Peyer's patch (tissue), 4 donors: ENCODE data around the gene INPP5A. TPM values are rescaled to one million over a fixed set of nuclear protein-coding genes. Genes with fewer than 3 reads are reported as not detected.
"Not testable (repeated sequence)": the region's sequence is repeated elsewhere in the genome, so short reads cannot be mapped to it uniquely, and the experiment has no call there.

Source experiments
- DNase-seq, 3 donors: peaks; one replicate each; pipeline ENCODE4 v3.0.0-alpha.2; 2017 to 2019
- H3K27ac ChIP-seq, 4 donors: fragments of 200-600 bp; sonication (generic); one replicate each; pipeline ENCODE4 v1.5.1; 2016 to 2019
- H3K27me3 ChIP-seq, 2 donors: fragments of 200-600 bp; sonication (generic); one replicate each; pipeline ENCODE4 v1.5.1; 2019
- H3K36me3 ChIP-seq, 3 donors: fragments of 200-600 bp; sonication (generic); one replicate each; pipeline ENCODE4 v1.5.1; 2016 to 2019
- H3K4me1 ChIP-seq, 4 donors: fragments of 200-600 bp; sonication (generic); one replicate each; pipeline ENCODE4 v1.5.1; 2016 to 2019
- H3K4me3 ChIP-seq, 4 donors: fragments of 200-600 bp; sonication (generic); 1 replicate in 3 of 4; 2 replicates in 1 of 4; pipeline ENCODE4 v1.5.1; 2016 to 2019; ENCODE audit warnings: mild to moderate bottlenecking in 1 of 4
- H3K9me3 ChIP-seq, 4 donors: fragments of 200-600 bp; sonication (generic); one replicate each; pipeline ENCODE4 v1.5.1; 2016 to 2019; ENCODE audit warnings: mild to moderate bottlenecking in 1 of 4
- CTCF ChIP-seq, 6 experiments: fragments of 450-650 bp in 4 of 6; fragments of 200-600 bp in 2 of 6; sonication (generic) in 1 of 6; IDR thresholded peaks; one replicate each; pipeline ENCODE4 v1.5.1; 2017 to 2019; ENCODE audit warnings: antibody characterized with exemption in 6 of 6, mild to moderate bottlenecking in 3 of 6, moderate library complexity in 1 of 6
- POLR2A ChIP-seq, 2 donors: fragments of 450-650 bp; IDR thresholded peaks; one replicate each; pipeline ENCODE4 v1.5.1; 2017; ENCODE audit warnings: antibody characterized with exemption in 2 of 2, mild to moderate bottlenecking in 2 of 2, moderate library complexity in 2 of 2
- total RNA-seq, 4 donors: library from RNA; depleted of rRNA; stranded (reverse); fragments of >200 nt; gene quantifications; one replicate each; pipeline ENCODE4 v1.1.0, GENCODE V29; 2016

Gene INPP5A
- total RNA-seq, result 10 to 100 TPM; 33.8 to 76.4 (median 38.1) TPM

- TF ChIP-seq POLR2A (IDR thresholded peaks at IDR 0.05), result peak; percentile 36 to 40
- no peak for TF ChIP-seq CTCF (IDR thresholded peaks at IDR 0.05)
- peaks cover 5 to 52% (median 15%) of the 10 kb centered on the region in 4 donors for H3K4me1 ChIP-seq
- H3K27ac ChIP-seq, result peak within 1 kb of the TSS; percentile 85 to 95 (median 92)
- peak within 1 kb of the TSS; percentile 78 to 90 (median 83) for H3K4me3 ChIP-seq
- DNase-seq, result no peak
- no peaks in the 10 kb centered on the region for H3K9me3 ChIP-seq
- H3K36me3 ChIP-seq, result no peaks in the 10 kb centered on the region
- H3K27me3 ChIP-seq, result no peaks in the 10 kb centered on the region
These were observed at the start of gene INPP5A for GRCh38 chr10:132537684-132538001. Gene INPP5A, plus strand, starts transcription at chr10:132537787. Its CDS starts 310 bp downstream, at chr10:132538097.

- no peaks in the 10 kb centered on the region for H3K4me1 ChIP-seq
- H3K36me3 ChIP-seq, result no peaks in the 10 kb centered on the region
- no peak overlapping the region for H3K4me3 ChIP-seq
- H3K9me3 ChIP-seq, result no peaks in the 10 kb centered on the region
- DNase-seq, result peak in 1 of 3 donors; percentile 29
- H3K27ac ChIP-seq, result no peak overlapping the region
- TF ChIP-seq POLR2A (IDR thresholded peaks at IDR 0.05) (no peak), CTCF (IDR thresholded peaks at IDR 0.05) (no peak)
- no peaks in the 10 kb centered on the region for H3K27me3 ChIP-seq
These were observed 49.3 kb upstream of the INPP5A start for GRCh38 chr10:132488231-132488821.

- Histone ChIP-seq H3K27me3 (no peaks in the 10 kb centered on the region), H3K36me3 (no peaks in the 10 kb centered on the region), H3K4me3 (no peak overlapping the region), H3K4me1 (no peaks in the 10 kb centered on the region), H3K9me3 (no peaks in the 10 kb centered on the region), H3K27ac (no peak overlapping the region)
- peak in 2 of 3 donors; percentile 24 to 25 for DNase-seq
- TF ChIP-seq CTCF (IDR thresholded peaks at IDR 0.05), result no peak
These were observed 48.4 kb upstream of the INPP5A start for GRCh38 chr10:132489053-132489703.

GRCh38 chr10:132489704-132490534, 47.7 kb upstream of the INPP5A start:
- H3K27ac ChIP-seq, result no peak overlapping the region
- no peaks in the 10 kb centered on the region for H3K9me3 ChIP-seq
- H3K36me3 ChIP-seq, result no peaks in the 10 kb centered on the region
- H3K27me3 ChIP-seq, result no peaks in the 10 kb centered on the region
- TF ChIP-seq CTCF (IDR thresholded peaks at IDR 0.05) (no peak), POLR2A (IDR thresholded peaks at IDR 0.05) (no peak)
- H3K4me1 ChIP-seq, result no peaks in the 10 kb centered on the region
- peak in 1 of 3 donors; percentile 32 for DNase-seq
- H3K4me3 ChIP-seq, result no peak overlapping the region

- H3K36me3 ChIP-seq, H3K4me1 ChIP-seq, H3K9me3 ChIP-seq, DNase-seq, H3K27me3 ChIP-seq, H3K27ac ChIP-seq, H3K4me3 ChIP-seq: not testable (repeated sequence)
These were observed 46.1 kb upstream of the INPP5A start for GRCh38 chr10:132491534-132491933.
